GM18868 (cell line): Measurements from ENCODE around the gene NCR3LG1.
"Not testable (repeated sequence)": the region's sequence is repeated elsewhere in the genome, so short reads cannot be mapped to it uniquely, and the experiment has no call there.

Experiments
- ATAC-seq: cut with Tn5 transposase; IDR thresholded peaks from one replicate; pipeline ENCODE4 v1.9.1; 2021; ENCODE audit warnings: mild to moderate bottlenecking, moderate library complexity; ENCODE audit not compliant: unreplicated experiment

NCR3LG1 gene

DNA sequence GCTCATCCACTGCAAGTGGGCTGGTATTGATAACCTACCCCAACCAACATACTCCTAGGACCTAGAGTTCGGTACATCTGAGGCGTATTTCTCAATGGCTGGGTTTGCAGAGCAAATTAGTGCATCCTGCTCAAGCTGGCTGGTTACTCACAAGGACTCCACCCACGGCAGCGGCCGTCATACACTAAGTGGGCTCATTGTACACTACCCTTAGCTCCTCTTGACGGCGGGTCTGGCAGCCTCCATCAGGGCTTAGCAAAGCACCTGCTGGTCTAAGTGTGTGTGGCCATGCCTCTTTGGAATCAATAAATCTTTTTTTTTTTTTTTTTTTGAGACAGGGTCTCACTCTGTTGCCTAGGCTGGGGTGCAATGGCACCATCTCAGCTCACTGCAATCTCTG, 57.0 kb downstream of the NCR3LG1 start:
- no peak for ATAC-seq

DNA sequence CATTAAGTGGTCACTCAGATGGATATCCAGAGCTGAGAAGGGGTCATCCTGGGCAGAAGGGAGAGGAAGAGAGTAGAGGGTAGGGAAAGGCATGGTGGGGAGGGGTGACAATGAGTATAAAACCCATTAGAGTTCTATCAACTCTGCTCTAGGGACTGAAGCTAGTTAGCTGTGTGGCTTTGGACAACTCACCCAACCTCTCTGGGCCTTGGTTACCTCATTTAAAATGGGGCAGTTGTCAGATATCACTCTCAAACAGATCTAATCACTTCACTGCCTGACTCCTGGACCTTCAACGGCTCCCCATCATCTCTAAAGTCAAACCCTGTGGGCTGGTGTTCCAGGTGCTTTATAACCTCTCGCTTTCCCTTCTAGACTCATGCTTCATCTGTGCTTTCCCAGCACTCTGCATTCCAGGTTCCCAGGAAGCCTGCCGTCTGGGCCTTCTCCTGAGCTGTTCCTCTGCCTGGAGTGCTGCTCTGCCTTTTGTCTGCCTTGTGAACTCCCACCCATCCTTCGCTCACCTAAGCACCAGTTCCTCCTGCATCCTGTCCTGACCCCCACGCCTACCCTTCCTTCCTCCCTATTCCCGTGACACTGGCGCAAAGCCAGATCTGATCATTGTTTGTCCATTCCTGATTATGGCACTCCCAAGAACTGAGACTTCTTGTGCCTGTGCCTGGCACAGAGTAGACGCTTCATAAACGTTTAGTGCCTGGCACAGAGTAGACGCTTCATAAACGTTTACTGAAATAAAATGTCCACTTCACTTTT, 59.2 kb downstream of the NCR3LG1 start:
- no peak for ATAC-seq

DNA sequence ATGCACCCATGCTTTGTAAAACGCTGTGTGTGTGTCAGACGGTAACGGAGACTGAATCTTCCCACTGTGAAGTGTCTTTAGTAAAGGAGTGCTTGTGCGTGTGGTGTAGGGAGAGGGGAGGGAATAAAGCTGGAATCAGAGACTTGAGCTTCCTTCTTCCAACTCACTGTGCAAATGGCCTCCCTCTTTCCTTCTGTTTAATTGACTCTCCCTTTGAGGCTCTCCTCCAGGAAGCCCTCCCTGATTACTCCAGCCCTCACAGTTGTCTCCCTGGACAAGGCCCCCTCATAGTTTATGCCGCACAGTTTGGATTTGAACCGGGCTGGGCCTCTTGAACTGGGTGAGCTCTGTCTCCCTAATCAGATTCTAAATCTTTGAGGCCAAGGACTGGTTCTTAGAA, 59.8 kb downstream of the NCR3LG1 start:
- no peak for ATAC-seq

DNA sequence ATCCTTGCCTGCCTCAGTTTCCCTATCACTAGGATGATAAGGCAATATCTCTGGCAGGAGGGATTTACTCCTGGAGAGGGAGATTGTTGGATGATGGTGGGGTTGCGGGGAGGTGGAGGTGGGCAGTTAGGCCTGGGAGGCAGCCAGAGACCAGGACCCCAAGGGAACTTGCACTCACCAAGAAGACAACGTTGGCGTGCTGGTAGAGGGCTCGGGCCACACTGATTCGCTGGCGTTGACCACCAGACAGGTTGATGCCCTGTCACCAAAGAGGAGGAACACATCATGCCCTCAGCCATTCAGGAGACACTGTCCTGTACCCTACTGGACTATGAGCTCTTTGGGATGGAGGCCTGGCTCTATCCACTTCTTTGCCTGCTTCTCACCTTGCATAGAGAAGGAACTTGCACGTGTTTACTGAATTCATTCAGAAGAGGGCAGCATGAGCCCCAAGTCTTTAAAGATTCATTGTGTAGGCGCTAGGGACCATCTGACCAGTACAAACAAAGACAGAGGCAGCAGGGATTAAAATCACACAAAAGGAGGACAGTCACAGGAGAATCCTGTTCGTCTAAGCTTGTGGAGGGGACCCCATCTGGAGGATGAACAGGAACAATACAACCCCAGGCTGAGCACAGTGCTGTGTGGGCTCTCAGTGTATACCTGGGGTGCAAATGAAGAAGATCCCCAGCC, 61.0 kb downstream of the NCR3LG1 start:
- ATAC-seq: no peak

DNA sequence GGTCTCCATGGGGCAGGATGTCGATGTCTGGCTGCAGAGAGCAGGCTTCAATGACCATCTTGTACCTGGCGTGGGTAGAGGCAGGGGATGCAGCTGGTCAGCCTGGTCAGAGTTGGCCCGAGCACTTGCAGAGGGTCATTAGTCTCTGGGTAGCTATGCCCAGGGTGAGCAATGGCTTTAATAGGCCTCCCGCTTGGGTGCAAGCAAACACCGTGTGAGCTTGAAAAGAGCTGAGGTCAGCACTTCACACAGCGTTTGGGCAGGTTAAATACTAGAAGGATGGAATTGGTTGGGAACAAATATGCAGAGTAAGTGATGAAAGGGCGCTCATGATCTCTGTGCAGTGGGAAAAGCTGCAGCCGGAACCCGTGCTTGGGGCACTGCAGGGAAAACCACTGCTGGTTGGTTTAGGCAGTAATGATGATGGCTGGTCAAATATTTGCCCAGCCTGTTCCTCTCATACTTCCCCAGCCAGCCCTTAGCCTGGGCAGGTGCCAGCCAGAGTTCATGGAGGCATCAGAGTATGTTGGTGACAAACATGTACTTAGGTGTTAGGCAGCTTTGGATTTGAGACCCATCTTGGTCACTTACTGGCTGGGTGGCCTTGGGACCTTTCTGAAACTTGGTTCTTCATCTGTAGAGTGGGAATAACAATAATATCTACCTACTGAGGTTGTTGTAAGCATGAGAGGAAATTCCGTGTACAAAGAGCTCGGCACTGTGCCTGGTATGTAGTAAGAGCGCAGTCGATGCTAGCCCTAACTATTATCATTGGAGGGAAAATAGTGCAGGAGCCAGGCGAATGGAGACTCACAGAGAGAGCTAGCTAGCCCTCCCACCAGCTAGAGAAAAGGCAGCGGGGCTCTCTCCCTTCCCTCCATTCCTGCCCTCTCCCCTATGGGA, 62.1 kb downstream of the NCR3LG1 start:
- no peak for ATAC-seq

DNA sequence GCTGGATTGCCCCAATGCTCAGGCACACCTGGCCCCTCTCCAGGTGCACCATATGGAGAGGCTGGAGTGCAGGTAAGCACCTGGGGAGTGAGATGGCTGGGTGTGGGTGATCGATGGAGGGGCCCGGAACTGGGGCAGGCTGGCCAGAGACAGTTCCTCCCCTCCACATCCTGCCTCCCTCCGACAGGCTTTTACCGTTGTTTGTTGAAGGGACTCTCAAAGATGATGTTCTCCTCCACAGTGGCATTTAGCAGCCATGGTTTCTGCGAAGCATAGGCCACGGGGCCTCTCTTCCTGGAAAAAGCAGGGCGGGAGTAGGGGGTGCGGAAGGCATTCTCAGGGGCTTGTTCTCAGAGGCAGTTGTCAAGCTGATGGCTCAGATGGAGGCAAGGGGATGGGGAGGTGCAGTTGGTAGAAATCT, 62.7 kb downstream of the NCR3LG1 start:
- no peak for ATAC-seq

DNA sequence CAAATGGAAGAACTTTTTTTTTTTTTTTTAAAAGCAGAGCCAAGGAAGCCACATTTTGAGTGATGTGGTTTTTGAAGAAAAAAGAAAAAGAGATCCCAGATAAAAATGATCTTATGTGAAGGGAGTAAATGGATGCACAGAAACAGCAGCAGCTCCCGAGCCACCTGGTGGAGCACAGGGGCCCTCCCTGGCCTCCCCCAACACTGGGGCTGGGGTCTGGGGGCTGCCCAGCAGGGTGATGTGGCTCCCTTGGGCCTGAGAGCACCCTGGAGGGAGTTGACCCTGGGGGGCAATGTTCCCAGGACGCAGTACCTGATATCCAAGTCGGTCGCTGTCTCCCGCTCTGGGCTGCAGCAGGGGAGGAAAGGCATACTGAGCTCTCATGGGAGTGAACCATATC, 63.4 kb downstream of the NCR3LG1 start:
- no peak for ATAC-seq

DNA sequence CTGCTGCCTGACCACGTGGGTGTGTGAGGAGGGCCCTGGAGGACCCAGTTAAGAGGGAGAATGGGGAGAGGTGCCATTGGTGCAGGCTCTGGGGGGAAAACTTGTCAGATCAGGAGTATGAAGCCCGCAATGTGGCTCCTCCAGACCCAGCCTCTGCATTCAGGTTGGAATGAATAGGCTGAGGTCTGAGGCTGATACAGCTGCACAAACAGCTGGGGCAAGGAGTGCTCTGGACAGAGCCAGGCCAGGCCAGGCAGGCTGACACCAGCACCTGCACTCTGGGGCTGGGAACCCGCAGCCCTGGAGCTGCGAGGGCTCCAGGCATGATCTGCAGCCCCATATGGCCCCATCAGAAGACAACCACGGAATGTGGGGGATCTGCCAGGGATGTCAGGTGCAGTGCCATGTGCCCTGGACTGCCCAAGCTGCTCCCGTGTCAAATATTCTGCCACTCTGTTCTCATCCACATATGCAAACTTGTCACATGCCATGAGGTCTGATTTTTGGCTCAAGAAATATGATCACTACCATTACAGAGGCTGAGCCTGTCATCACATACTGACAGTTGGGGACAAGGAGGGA, 64.0 kb downstream of the NCR3LG1 start:
- no peak for ATAC-seq

DNA sequence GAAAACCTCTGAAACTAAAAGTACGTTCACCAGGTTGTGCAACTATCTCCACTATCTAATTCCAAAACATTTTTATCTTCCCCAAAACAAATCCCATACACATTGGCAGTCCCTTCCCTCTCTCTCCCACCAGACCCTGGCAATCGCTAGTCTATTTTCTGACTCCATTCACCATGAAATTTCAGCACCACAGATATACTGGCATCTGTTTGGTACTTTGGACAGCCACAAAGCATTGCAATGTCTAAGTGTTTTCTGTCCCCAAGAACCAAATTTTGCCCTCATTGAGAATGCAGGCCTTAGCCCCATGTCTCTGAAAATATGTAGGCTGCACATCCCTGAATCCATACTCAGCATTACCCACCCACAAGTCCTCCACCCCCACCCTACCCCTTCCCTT, 64.9 kb downstream of the NCR3LG1 start:
- ATAC-seq: no peak

DNA sequence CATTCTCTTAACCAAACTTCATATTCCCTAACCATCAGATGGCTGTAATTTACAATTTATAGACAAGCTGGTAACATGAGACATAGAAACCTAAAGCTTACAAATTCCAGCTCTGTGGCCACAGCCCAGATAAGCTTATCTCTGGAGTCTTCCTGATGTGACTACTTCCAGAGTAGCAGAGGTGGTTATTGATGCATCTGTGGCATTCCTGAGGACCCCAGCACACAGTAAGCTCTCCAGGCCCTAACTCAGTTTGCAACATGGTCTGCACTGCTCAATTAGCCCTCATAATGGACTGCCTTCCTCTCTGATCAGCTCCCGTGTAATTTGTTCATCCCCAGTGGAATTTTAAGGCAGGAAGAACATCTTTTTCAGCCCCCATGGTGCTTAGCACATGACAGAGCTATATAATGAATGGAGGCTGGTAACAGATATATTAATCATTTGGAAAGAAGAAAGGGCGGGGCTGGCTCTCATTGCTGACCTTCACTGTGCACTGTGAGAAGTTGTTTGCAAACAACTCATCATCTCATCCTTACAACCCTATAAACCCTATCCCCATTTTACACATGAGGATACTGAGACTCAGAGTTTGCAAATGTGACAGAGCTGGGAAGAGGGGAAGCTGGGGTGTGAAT, 67.0 kb downstream of the NCR3LG1 start:
- no peak for ATAC-seq

DNA sequence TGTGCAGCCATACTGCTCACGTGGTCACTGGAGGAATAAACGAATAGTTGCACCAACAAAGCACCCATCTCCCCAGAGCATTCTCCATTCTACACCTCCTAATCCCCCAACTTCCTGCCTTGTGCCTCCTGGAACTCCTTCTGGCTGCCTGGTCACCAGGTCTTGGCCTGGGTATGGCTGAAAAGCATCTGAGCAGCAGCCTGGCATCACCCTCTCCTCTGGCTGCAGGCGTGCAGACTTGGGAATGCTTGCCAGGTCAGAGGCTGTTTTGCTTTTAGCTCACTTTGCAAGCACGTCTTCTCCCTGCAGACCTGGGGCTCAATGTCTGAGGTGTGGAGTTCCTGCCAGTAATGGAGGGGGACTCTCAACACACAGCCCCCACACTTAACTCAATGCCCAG, 70.2 kb downstream of the NCR3LG1 start:
- no peak for ATAC-seq

DNA sequence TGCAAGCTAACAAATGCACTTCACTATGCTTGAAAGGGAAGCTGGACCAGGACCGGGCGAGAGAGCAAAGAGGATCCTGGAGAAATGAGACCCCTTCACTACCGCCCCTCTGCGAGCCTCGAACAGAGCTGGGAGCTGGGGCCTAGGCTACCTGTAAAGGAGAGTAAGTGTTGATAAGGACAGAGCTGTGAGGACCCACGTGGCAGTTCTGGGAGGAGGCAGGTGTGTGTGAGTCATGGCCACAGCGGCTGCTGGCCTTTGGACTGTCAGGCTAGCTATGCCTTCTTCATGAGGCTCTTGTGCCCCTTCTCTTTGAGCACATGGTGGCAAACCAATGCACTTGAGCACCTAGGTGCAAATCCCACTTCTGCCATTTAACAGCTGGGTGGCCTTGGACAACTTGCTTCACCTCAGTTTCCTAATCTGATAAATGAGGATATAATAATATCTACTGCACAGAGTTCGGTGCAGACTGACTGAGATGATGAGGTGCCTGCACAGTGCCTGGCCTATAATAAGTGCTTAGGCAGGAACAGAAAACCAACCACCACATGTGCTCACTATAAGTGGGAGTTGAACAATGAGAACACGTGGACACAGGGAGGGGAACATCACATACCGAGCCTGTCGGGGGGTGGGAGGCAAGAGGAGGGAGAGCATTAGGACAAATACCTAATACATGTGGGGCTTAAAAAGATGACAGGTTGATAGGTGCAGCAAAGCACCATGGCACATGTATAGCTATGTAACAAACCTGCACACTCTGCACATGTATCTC, 72.1 kb downstream of the NCR3LG1 start:
- ATAC-seq: no peak

DNA sequence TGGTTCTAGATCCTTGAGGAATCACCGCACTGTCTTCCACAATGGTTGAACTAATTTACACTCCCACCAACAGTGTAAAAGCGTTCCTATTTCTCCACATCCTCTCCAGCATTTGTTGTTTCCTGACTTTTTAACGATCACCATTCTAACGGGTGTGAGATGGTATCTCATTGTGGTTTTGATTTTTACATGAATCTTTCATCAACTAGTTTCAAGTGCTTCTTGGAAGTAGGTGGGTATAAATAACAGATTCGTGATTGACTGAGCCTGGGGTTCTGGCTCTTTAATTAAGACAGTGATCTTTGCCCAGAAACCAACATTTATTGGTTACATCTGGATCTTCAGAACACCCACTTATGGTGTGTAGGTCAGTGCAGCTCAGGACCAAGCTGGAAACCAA, 74.6 kb downstream of the NCR3LG1 start:
- ATAC-seq: not testable (repeated sequence)
